Dedifferentiated amniotic fluid mesenchymal stem cell (primary cell): ENCODE measurements around the gene RHEBL1.
A peak's percentile ranks its signal among the peaks of the same experiment; 100 is the strongest.
"Not testable (repeated sequence)": the region's sequence is repeated elsewhere in the genome, so short reads cannot be mapped to it uniquely, and the experiment has no call there.

ENCODE experiments used
- DNase-seq: peaks from one replicate; pipeline ENCODE4 v3.0.0-alpha.2; 2016; ENCODE audit errors: extremely low spot score

The RHEBL1 gene

GRCh38 chr12:49089821-49090773 lies 20.3 kb upstream of the RHEBL1 start:
- no peak for DNase-seq

- DNase-seq: no peak
Observed at GRCh38 chr12:49088932-49089330, 19.2 kb upstream of the RHEBL1 start.

GRCh38 chr12:49088150-49088931 lies 18.6 kb upstream of the RHEBL1 start:
- DNase-seq: peak; percentile 82

- peak; percentile 20 for DNase-seq
Observed at GRCh38 chr12:49086116-49086515, 16.3 kb upstream of the RHEBL1 start.

- DNase-seq: no peak
Observed at GRCh38 chr12:49084438-49084837, 14.7 kb upstream of the RHEBL1 start.

GRCh38 chr12:49079793-49080192 lies 10.0 kb upstream of the RHEBL1 start:
- DNase-seq: no peak

GRCh38 chr12:49070971-49071370 lies 1.2 kb upstream of the RHEBL1 start:
- no peak for DNase-seq

GRCh38 chr12:49068879-49069506 lies 786 bp downstream of the RHEBL1 start:
- DNase-seq: no peak

- no peak for DNase-seq
Observed at GRCh38 chr12:49066120-49066519, 3.7 kb downstream of the RHEBL1 start.

GRCh38 chr12:49064767-49065152 lies 5.0 kb downstream of the RHEBL1 start:
- no peak for DNase-seq

GRCh38 chr12:49061916-49062315 lies 7.9 kb downstream of the RHEBL1 start:
- not testable (repeated sequence) for DNase-seq

GRCh38 chr12:49061157-49061650 lies 8.6 kb downstream of the RHEBL1 start:
- no peak for DNase-seq

GRCh38 chr12:49060237-49061156 lies 9.3 kb downstream of the RHEBL1 start, which contains the start of gene KMT2D:
KMT2D (minus strand) TSS chr12:49060794; CDS start chr12:49055324, 5,470 bp downstream.
- peak; percentile 92 for DNase-seq

GRCh38 chr12:49059299-49060171 lies 10.2 kb downstream of the RHEBL1 start:
- no peak for DNase-seq

- no peak for DNase-seq
Observed at GRCh38 chr12:49059045-49059298, 10.8 kb downstream of the RHEBL1 start.

- DNase-seq: no peak
Observed at GRCh38 chr12:49058366-49059044, 11.3 kb downstream of the RHEBL1 start.

GRCh38 chr12:49057888-49058287 lies 11.9 kb downstream of the RHEBL1 start:
- DNase-seq: no peak

- DNase-seq: peak; percentile 48
Observed at GRCh38 chr12:49055978-49056754, 13.6 kb downstream of the RHEBL1 start.

GRCh38 chr12:49055092-49055491 lies 14.7 kb downstream of the RHEBL1 start:
- DNase-seq: no peak
